ENCODE results near the gene ZFP91.

ZFP91 gene

GRCh38 chr11:58582437-58582836, 3.6 kb downstream of the ZFP91 start:
- no peak for DNase-seq (ENCODE audit: low read depth in 2 of 2)

GRCh38 chr11:58586998-58587397, 8.1 kb downstream of the ZFP91 start:
- DNase-seq (ENCODE audit: low read depth in 2 of 2): no peak

- DNase-seq (ENCODE audit: low read depth in 2 of 2): no peak
Measured at GRCh38 chr11:58591659-58592058, 12.8 kb downstream of the ZFP91 start.

DNA sequence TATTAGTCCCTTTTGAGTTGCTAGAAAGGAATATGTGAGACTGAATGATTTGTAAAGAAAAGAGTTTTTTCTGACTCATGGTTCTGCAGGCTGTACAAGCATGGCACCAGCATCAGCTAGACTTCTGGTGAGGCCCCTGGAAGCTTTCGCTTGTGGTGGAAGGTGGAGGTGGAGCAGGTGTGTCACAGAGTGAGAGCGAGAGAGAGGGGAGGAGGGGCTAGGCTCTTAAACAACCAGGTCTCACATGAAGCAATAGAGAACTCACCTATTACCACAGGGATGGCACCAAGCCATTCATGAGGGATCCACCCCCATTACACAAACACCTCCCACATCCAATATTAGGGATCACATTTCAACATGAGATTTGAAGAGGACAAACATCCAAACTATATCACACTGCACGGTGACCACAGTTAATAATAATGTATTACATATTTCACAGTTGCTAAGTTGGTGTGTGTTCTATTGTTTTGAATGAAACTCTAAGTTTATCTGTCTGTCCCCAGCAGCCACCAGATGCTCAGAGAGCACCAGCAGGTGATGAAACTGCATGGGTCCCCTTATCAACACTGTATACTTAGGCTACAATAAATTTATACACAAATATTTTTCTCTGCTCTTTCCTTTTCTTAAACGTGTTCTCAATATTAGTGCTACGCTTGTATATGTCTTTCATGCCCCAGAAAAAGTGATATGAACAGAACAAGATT, 14.1 kb downstream of the ZFP91 start:
- DNase-seq (ENCODE audit: low read depth in 2 of 2): no peak

DNA sequence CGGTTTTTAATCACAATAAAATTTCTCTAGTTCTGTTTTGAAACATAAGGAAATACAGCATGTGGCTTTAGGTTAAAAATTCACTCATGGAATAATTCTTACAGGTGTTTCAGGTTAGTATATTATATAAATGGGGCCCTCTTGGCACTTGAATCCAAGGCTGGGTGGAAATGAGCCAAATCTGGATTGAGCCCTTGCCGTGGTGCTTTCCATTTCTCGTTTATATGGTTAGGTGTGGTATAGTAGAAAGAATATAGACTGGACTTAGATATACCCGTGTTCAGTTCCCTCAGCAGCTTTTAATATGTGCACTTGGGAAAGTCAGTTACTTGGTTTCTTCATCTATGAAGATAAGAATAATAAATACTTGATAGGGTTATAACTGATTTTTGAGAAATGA, 16.0 kb downstream of the ZFP91 start:
- DNase-seq (ENCODE audit: low read depth in 2 of 2): no peak

DNA sequence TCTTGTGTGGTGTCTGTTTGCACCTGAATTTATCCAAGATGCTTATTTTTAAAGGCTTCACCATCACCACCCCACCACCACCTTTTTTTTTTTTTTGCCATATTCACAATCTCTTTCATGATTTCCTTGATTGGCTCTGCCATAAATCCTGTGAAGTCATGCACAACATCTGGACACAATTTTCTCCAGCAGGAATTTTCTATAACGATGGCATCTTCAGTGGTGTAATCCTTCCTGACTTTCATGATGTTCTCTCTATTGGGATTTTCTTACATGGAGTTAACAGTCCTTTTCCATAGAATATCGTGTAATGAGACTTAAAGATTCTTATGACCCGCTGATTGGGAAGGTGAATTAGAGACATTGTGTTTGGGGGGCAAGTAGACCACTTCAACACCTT, 17.8 kb downstream of the ZFP91 start:
- DNase-seq (ENCODE audit: low read depth in 2 of 2): no peak

GRCh38 chr11:58597486-58598144, 18.8 kb downstream of the ZFP91 start:
- no peak for DNase-seq (ENCODE audit: low read depth in 2 of 2)

DNA sequence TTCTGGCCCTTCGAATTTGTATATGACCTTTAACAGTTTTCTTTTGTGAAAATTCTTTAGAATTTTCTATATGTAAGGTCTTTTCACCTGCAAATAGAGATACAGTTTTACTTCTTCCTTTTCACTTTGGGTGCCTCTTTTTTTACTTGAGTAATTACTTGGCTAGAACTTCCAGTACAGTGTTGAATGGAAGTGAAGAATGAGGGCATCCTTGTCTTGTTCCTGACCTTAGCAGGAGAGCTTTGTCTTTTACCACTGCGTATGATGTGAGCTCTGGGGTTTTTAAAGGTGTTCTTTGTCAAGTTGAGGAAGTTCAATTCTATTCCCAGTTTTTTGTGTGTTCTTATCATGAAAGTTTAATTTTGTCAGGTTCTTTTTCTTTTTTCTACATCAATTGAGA, 21.6 kb downstream of the ZFP91 start:
- DNase-seq (ENCODE audit: low read depth in 2 of 2): no peak

DNA sequence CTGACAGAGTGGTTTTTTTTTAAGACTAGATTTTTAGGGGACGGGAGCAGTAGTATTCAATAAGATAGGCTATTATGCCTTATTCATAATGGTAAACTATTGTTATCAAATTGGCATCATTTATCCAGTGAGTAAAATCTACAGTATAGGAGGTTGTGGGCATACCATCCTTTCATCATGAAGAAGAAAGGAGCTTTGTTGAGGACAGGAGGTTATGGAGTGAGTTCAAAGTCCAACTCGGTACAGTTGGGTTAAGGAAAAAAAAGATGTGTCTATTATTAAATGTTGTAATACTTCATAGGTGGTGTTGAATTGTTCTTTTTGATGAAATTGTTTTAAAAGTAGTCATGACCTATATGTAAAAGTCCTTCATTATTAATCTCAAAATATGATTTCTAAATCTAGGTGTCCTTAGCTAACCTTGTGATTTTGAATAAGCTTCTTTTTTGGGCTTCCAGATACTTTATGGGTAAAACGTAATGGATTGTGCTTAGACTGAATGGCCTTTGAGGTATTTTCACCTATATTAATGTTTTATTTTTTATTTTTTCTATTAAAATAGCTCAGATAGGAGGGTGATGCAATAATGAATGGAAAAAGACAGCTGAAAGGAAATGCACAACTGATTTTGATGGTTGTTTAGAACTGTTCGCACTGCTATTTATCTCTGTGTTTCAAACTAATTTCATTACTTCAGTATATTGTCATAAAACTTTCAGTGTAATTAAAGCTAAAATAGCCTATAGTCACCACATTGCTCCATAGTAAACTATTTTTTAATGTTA, 28.3 kb downstream of the ZFP91 start:
- no peak for DNase-seq (ENCODE audit: low read depth in 2 of 2)

- DNase-seq (ENCODE audit: low read depth in 2 of 2): no peak
Measured at GRCh38 chr11:58608331-58608730, 29.5 kb downstream of the ZFP91 start.

GRCh38 chr11:58609723-58610122, 30.9 kb downstream of the ZFP91 start:
- DNase-seq (ENCODE audit: low read depth in 2 of 2): no peak

DNA sequence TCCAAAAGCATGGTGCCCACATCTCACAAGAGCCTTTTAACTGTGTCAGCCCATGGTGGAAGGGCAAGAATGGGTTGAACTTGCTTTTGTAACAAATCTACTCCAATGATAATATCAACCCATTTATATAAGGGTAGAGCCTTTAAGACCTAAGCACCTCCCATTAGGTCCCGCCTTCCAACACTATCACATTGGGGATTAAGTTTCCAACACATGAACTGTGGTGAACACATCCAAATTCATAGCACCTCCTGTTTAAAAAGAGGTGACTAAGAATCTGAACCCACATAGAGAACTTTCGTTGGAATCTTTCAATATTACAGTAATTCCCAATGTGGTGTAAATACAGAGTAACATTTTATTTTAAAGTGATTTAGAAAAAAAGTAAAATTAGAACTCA, 34.4 kb downstream of the ZFP91 start:
- DNase-seq (ENCODE audit: low read depth in 2 of 2): no peak

DNA sequence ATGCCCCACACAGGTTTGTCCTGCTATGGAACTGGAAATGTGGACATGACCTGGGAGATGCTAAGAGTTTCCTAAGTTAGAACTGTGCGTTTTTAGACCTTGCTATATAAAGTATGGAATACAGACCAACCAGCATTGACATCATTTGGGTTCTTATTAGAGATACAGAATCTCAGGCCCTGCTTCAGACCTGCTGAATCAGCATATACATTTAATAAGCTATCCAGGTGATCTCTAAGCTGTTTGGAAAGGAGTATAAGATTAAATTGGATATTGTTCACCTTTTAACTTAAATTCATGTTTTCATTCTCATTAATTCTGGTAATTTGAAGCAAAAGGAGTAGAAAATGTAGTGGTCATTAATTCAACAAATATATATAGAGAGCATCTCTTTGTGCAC, 36.7 kb downstream of the ZFP91 start:
- no peak for DNase-seq (ENCODE audit: low read depth in 2 of 2)

DNA sequence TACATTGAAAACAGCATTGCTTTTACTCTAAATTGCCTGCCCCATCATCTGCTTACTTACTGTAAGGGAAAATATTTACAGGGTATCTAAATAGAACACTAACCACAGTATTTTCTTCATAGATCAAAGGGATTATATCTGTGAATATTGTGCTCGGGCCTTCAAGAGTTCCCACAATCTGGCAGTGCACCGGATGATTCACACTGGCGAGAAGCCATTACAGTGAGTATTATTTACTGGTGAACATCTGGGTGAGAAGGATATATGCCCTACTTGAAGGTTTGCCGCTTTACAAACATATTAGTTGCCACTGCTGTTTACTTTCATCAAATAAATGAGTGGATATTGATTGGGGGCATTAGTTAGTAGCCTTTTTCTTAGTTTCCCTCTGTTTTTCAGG, 37.7 kb downstream of the ZFP91 start:
- DNase-seq (ENCODE audit: low read depth in 2 of 2): no peak

GRCh38 chr11:58617976-58618557, 39.2 kb downstream of the ZFP91 start:
- no peak for DNase-seq (ENCODE audit: low read depth in 2 of 2)

- DNase-seq (ENCODE audit: low read depth in 2 of 2): no peak
Measured at GRCh38 chr11:58621586-58622262, 42.9 kb downstream of the ZFP91 start.

DNA sequence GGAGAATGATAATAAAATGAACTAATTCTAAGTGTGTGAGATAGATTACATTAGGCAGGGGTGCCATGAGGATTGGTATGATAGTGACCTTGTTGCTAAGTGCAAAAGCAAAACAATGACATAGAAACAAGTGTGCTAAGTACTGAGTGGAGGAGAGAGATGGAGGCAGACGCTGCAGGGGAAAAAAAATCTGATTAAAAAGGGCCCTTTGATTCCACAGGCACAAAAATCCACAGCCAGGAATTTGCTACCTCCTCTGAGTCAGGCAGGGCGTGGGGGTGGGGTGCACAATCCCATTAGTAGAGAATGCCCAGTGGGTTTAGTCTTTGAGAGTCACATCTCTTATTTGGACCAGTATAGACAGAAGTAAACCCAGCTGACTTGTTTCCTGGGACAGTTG, 43.5 kb downstream of the ZFP91 start, which contains the start of gene CNTF:
TSS of gene CNTF (plus strand) at position 322 of the 400 bp plus-strand sequence. CDS start 88 bp downstream, outside the sequence.
- no peak for DNase-seq (ENCODE audit: low read depth in 2 of 2)

DNA sequence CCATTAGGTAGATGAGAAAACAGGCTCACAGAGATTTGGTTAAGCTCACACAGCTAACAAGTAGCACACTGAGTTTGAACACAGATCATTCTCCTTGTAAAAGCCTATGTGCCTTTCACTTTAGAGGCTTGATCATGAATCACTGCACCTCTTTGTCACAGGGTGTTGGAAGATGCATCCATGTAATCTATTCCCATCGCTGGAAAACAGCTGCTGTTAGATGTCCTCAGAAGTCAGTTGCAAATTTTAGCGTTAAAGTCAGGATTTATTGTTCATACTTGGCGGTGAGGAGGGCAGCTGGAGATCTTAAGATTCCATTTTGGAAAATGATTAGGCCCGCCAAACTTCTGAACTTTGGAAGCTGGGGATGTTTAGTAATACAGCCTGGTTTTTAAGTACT, 46.2 kb downstream of the ZFP91 start:
- no peak for DNase-seq (ENCODE audit: low read depth in 2 of 2)

DNA sequence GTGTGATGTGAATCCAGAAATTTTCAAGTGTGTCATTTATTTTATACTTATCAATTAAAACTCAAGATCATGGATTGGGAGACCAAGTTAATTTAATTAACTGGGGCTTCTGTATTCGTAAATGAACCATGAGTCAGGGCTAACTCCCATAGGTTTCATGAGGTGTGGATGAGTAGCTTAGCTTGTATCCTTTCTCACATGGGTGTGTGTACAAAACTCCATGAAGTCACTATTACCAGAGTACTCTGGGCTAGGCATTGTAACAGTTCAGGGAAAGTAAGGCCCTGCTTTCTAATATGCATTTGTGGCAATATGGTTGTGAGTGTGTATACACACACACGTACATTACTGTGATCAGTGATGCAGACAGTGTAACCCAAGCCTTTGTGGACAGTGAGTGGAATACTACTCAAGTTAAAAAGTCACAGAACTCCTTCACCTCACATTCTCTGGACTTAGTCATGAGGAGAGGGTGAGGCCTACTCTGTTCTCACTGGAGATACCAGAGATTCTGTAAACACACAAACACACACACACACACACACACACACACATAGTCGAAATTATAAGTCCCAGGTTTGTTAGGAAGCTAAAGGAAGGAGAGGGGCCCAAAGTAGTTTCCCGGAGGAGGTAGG, 47.1 kb downstream of the ZFP91 start:
- no peak for DNase-seq (ENCODE audit: low read depth in 2 of 2)

DNA sequence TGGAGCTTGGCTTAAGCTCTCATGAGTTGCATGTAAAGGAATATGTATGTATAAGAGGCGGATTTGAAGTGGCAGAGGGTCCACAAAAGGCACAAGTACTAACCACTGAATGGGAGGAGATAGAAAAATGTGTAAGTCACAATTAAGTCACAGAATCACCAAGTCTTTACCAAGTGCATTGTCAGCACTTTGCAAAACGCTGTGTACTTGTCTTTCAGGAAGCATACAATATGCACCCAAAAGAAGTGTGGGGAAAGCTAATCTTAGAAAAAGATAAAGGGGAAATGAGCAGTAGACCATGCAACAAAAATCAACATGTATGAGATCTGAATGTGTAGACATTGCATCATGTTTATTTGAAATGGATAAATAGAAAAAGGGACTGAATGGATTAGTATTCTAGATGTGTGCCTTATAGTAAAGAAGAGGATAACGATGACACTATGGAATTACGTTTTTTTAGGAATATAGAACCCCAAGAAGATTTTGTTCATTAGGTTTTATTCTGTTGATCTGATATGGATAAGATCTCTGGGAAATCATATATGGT, 48.1 kb downstream of the ZFP91 start:
- DNase-seq (ENCODE audit: low read depth in 2 of 2): no peak

GRCh38 chr11:58628446-58628845, 49.6 kb downstream of the ZFP91 start:
- DNase-seq (ENCODE audit: low read depth in 2 of 2): no peak
